Esophagus mucosa (tissue), 1 donor: ENCODE measurements around the gene TUBA3C. TPM values are rescaled to one million over a fixed set of nuclear protein-coding genes. Genes with fewer than 3 reads are reported as not detected.
"Not testable (repeated sequence)": the region's sequence is repeated elsewhere in the genome, so short reads cannot be mapped to it uniquely, and the experiment has no call there.

Experiments
- ATAC-seq: fragments of 200-7000 bp; cut with Tn5 transposase; one replicate; pipeline ENCODE4 v1.9.1; 2020
- total RNA-seq: library from RNA; stranded (reverse); gene quantifications from one replicate; pipeline ENCODE4 v1.2.4, GENCODE V29; 2023
- donor health status: DM: yes; HTN: yes; CAD: no.

Gene TUBA3C
- not detected for total RNA-seq

- ATAC-seq = no peak
These were observed at the start of gene TUBA3C for GRCh38 chr13:19181621-19182485. TSS of gene TUBA3C (minus strand) at chr13:19181824. CDS start at chr13:19181747, 77 bp downstream.

- ATAC-seq = not testable (repeated sequence)
These were observed 25.8 kb upstream of the TUBA3C start for GRCh38 chr13:19207413-19207812.

DNA sequence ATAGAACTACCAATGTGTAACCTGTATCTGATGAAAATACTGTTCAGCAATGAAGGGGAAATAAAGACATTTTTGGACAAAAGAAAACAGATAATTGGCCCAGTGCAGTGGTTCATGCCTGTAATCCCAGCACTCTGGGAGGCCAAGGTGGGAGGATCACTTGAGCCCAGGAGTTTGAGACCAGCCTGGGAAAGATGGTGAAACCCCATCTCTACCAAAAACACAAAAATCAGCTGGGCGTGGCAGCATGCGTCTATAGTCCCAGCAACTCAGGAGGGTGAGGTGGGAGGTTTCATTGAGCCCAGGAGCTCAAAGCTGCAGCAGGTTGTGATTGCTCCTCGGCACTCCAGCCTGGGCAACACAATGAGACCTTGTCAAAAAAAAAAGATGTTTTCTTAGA, 11.0 kb upstream of the TUBA3C start:
- not testable (repeated sequence) for ATAC-seq

GRCh38 chr13:19189911-19190310, 8.3 kb upstream of the TUBA3C start:
- ATAC-seq = not testable (repeated sequence)

DNA sequence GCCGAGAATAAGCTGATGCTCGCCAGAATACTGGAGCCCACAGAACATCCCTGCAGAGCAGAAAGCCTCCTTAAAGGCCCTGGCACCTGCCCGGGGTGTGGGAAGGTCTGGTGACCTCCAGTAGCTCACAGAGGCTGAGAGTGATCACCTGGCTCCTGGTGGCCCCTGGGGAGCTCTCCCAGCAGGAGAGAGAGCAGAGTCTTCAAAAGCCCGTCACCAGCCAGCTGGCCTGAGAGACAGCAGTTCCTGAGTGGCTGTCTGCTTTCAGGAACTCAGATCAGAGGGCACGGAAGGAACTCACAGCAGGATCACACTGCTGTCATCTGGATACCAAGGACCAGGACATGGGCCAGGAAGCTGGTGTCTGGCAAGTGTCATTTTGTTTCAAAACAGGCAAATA, 7.7 kb upstream of the TUBA3C start:
- ATAC-seq = not testable (repeated sequence)

- no peak for ATAC-seq
These were observed 4.4 kb upstream of the TUBA3C start for GRCh38 chr13:19185865-19186645.

GRCh38 chr13:19185086-19185864, 3.7 kb upstream of the TUBA3C start:
- ATAC-seq = no peak

DNA sequence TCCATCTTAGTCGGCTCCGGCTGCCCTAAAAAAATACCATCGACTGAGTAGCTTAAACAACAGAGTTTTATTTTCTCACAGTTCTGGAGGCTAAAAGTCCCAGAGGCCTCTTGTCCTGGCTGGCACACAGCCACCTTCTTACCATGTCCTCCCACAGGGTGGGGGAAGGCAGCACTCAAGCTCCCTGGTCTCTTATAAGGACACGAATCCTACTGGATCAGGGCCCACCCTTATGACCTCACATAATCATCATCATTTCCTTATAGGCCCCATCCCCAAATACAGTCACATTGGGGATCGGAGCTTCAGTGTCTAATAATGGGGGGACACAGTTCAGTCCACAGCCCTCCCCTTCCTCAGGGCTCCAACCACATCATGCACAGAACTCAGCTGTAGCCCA, 2.6 kb upstream of the TUBA3C start:
- ATAC-seq = no peak

DNA sequence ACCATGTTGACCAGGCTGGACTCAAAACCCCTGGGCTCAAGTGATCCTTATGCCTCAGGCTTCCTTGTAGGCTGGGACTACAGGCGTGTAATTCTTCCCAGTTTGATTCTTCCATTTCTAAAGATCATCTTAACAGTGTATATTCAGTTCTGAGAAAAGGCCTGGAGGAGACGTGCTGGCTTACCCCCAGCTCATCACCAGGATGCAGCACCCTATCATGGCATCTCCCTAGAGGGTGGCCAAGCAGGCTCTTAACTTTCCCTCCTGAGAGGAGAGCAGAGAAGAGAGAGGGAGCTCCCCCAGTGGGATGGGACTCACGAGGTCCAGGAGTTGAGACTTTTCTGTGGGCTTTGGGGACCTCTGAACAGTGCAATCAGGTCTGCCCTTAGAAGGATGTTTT, 2.1 kb upstream of the TUBA3C start:
- ATAC-seq = no peak

DNA sequence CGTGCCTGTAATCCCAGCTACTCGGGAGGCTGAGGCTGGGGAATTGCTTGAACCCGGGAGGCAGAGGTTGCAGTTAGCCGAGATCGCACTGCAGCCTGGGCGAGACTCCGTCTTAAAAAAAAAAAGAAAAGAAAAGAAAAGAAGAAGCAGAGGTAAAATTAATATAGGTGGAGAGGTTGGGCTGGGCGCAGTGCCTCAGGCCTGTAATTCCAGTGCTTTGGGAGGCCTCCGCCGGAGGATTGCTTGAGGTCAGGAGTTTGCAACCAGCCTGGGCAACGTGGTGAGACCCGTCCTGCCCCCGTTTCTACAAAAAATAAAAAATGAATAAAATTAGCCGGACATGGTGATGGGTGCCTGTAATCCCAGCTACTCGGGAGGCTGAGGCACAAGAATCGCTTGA, 912 bp upstream of the TUBA3C start:
- no peak for ATAC-seq

- ATAC-seq = no peak
These were observed 503 bp downstream of the TUBA3C start for GRCh38 chr13:19181021-19181620.

DNA sequence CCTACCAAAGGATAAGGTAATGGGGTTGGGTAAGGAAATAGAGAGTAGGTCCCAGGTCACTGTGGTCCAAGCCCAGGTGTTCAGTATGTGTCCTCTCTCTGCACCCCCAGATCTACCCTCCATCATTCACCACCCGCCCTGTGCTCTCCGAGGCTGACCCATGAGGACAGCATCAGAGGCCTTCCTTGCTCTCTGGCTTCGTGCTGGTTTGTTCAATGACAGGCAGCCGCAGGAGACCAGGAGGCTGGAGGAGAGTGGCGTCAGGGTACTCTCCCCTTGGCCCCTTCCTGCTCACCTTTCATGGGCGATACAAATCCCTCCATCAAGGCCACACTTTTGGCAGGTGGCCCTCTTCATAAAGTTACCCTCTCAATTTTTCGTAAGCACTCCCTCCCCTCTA, 1.7 kb downstream of the TUBA3C start:
- ATAC-seq = no peak

DNA sequence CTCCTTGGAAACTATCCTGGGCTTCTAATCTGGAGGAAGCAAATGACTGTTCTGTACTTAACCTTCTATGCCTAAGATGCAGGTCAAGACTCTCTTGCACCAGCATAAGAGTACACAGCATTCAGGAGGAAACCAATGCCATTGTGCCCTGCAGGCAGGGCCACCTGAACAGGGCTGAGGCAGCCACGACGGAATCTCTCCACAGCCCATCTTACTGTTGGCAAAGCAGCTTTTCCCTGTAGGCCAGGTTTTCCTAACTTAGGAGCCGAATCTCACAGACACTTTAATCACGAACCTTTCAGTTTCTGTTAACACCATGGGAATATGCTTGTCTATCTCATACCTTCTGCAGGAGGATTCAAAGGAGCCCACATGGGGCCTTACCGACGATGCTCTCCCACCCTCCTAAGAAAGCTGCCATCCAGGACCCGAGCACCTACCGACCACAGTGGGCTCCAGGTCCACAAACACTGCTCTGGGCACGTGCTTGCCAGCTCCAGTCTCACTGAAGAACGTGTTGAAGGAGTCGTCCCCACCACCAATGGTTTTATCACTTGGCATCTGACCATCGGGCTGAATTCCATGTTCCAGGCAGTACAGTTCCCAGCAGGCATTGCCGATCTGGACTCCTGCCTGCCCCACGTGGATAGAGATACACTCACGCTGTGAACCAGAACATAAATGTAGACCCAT, 2.6 kb downstream of the TUBA3C start:
- no peak for ATAC-seq

GRCh38 chr13:19176981-19177776, 4.4 kb downstream of the TUBA3C start:
- not testable (repeated sequence) for ATAC-seq

DNA sequence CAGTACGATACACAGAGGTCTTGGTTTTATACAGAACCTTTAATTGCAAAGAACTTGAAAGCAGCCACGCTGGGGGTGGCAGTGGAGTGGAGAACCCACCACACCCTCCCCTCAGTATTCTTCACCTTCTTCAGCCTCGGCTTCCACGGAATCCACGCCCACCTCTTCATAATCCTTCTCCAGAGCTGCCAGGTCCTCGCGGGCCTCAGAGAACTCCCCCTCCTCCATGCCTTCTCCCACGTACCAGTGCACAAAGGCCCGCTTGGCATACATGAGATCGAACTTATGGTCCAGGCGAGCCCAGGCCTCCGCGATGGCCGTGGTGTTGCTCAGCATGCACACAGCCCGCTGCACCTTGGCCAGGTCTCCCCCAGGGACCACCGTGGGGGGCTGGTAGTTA, 7.9 kb downstream of the TUBA3C start:
- ATAC-seq = no peak

GRCh38 chr13:19172647-19173030, 9.0 kb downstream of the TUBA3C start:
- no peak for ATAC-seq

DNA sequence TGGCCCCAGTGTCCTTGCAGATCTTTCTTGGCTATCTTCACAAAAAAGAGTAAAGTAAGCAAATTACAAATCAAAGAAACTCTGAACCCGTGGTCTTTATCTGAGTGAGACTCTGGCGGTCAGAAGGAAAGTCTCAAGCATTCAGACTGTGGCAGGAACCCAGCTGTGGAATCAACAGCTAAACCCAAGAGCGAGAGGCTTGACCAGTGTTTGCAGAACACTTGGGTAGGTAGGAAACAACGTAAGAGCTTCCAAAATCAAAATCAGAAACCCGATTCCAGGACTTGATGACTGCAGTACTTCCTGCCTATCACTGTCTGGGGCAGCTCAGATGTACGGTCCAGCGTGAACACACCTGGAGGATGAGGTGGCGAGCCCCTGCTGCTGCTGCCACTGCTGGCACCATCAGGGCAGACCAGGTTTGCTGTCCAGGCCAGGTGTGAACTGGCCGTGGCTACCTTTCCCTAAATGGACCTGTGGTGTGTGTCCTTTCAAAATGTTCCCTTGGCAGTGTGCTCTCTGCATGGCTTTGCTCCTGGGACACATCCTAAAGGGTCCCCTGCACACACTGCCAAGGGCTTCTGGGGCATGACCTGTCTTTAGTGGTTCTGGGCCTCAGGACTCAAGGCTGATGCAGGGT, 9.5 kb downstream of the TUBA3C start:
- ATAC-seq = no peak

DNA sequence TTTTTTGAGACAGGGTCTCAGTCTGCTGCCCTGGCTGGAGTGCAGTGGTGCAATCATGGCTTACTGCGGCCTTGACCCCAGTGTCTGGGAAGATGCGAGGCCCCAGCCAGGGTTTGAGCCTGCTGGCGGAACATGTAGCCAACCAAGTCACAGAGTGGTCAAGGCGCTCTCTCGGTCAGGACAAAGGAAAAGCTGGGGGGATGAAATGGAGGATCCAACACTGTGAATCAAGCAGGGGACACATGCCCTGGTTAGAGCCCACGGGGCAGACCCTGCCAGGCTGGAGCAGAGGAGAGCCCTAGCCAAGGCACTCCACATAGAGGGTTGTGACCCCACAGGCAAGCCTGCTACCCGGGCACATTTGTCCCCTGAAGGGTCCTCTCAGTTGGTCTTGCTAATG, 10.1 kb downstream of the TUBA3C start:
- no peak for ATAC-seq

- no peak for ATAC-seq
These were observed 11.6 kb downstream of the TUBA3C start for GRCh38 chr13:19169991-19170390.

DNA sequence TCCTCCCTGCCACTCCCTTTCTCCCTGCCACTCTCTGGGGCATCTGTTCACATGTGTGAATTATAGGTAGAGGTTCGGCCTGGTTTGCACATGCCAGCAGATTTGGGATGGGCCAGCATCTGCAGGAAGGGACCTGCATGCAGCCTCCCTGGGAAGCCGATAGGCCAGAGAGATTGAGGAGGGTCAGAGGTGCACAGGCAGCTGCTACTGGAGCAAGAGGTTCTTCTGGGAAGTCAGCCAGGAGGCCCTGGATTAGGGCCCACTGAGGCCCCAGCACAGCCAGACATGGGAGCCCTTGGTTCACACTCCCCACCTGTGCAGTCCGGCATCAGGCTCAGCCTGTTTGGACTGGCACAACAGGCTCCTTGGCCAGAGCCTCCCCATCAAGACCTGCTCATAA, 12.1 kb downstream of the TUBA3C start:
- no peak for ATAC-seq

DNA sequence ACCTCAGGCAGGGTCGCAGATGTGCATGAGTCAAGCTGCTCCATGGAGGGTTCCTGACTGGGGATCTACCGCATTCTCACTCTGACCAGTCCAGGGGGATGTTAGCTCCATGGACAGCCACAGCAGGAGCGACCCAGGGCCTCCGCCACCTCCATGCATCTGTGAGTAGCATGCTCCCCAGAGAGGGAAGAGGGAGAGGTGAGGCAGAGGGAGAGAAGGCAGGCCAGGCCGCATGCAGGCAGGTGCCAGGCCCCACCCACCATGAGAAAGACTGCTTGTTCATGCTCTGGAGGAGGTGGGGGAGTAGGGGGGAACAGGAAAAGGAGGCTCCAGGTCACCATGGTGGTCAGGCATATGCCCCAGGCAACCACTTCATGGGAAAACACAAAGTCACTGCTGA, 20.3 kb downstream of the TUBA3C start:
- no peak for ATAC-seq
